Liver (tissue), 9 donors: ENCODE data around the gene REXO5. TPM values are rescaled to one million over a fixed set of nuclear protein-coding genes. Genes with fewer than 3 reads are reported as not detected.
"Not testable (repeated sequence)": the region's sequence is repeated elsewhere in the genome, so short reads cannot be mapped to it uniquely, and the experiment has no call there.

Experiments used
- DNase-seq: peaks from one replicate; pipeline ENCODE4 v3.0.0-alpha.2; 2017; ENCODE audit warnings: low spot score
- H3K27ac ChIP-seq, 2 donors: one replicate each; pipeline ENCODE4 v1.7.0; 2013; ENCODE audit warnings: inconsistent platforms in 2 of 2, low read length in 2 of 2, control low read depth in 1 of 2, low read depth in 1 of 2, mild to moderate bottlenecking in 1 of 2
- H3K27me3 ChIP-seq, 4 donors: one replicate each; pipeline versions ENCODE4 v1.6.1 to v1.7.0; 2013; ENCODE audit warnings: low read length in 3 of 4, inconsistent platforms in 1 of 4, mild to moderate bottlenecking in 1 of 4, moderate library complexity in 1 of 4; ENCODE audit not compliant: control insufficient read depth in 4 of 4, insufficient read depth in 4 of 4
- H3K36me3 ChIP-seq, 4 donors: one replicate each; pipeline versions ENCODE4 v1.6.1 to v1.7.0; 2013; ENCODE audit warnings: low read length in 3 of 4, mild to moderate bottlenecking in 3 of 4, low read depth in 1 of 4, moderate library complexity in 1 of 4; ENCODE audit not compliant: control insufficient read depth in 4 of 4, insufficient read depth in 3 of 4
- H3K4me1 ChIP-seq, 4 donors: one replicate each; pipeline versions ENCODE4 v1.6.1 to v1.7.0; 2013; ENCODE audit warnings: low read length in 3 of 4, mild to moderate bottlenecking in 3 of 4, moderate library complexity in 1 of 4; ENCODE audit not compliant: control insufficient read depth in 4 of 4, insufficient read depth in 4 of 4
- H3K4me3 ChIP-seq, 3 donors: one replicate each; pipeline versions ENCODE4 v1.6.1 to v1.7.0; 2013; ENCODE audit warnings: low read length in 3 of 3, control low read depth in 1 of 3, low read depth in 1 of 3, mild to moderate bottlenecking in 1 of 3
- H3K9ac ChIP-seq, 2 donors: one replicate each; pipeline ENCODE4 v1.7.0; 2013; ENCODE audit warnings: low read length in 2 of 2, mild to moderate bottlenecking in 2 of 2, moderate library complexity in 2 of 2, control low read depth in 1 of 2, low read depth in 1 of 2
- H3K9me3 ChIP-seq, 4 donors: one replicate each; pipeline versions ENCODE4 v1.6.1 to v1.7.0; 2013; ENCODE audit warnings: low read length in 3 of 4; ENCODE audit not compliant: control insufficient read depth in 4 of 4
- EGR1 ChIP-seq, 2 donors: IDR thresholded peaks; 2 replicates each; pipeline ENCODE4 v1.6.1; 2016 to 2018; ENCODE audit warnings: antibody characterized with exemption in 2 of 2, low read depth in 2 of 2
- FOXA1 ChIP-seq: IDR thresholded peaks from 2 replicates; pipeline ENCODE4 v1.6.1; 2016; ENCODE audit warnings: antibody characterized with exemption
- FOXA2 ChIP-seq: IDR thresholded peaks from 2 replicates; pipeline ENCODE4 v1.6.1; 2016; ENCODE audit warnings: antibody characterized with exemption
- GABPA ChIP-seq, 2 donors: IDR thresholded peaks in 1 of 2; conservative IDR thresholded peaks in 1 of 2; 2 replicates each; pipeline ENCODE4 v1.6.1; 2016; ENCODE audit warnings: antibody characterized with exemption in 2 of 2, mild to moderate bottlenecking in 1 of 2, moderate library complexity in 1 of 2
- HNF4A ChIP-seq, 2 donors: conservative IDR thresholded peaks; 2 replicates each; pipeline ENCODE4 v1.6.1; 2016; ENCODE audit warnings: antibody characterized with exemption in 2 of 2, mild to moderate bottlenecking in 2 of 2
- HNF4G ChIP-seq: IDR thresholded peaks from 2 replicates; pipeline ENCODE4 v1.6.1; 2016; ENCODE audit warnings: antibody characterized with exemption
- JUND ChIP-seq, 2 donors: IDR thresholded peaks; 2 replicates each; pipeline ENCODE4 v1.6.1; 2016; ENCODE audit warnings: antibody characterized with exemption in 2 of 2
- NR2F2 ChIP-seq: IDR thresholded peaks from 2 replicates; pipeline ENCODE4 v1.6.1; 2016; ENCODE audit warnings: antibody characterized with exemption
- RAD21 ChIP-seq, 2 donors: IDR thresholded peaks; 2 replicates each; pipeline ENCODE4 v1.6.1; 2016; ENCODE audit warnings: antibody characterized with exemption in 2 of 2, mild to moderate bottlenecking in 2 of 2
- RXRA ChIP-seq, 2 donors: IDR thresholded peaks; 2 replicates each; pipeline ENCODE4 v1.6.1; 2017 to 2018; ENCODE audit warnings: antibody characterized with exemption in 2 of 2, mild to moderate bottlenecking in 1 of 2
- SP1 ChIP-seq: IDR thresholded peaks from 2 replicates; pipeline ENCODE4 v1.6.1; 2018; ENCODE audit warnings: antibody characterized with exemption, mild to moderate bottlenecking
- TAF1 ChIP-seq: conservative IDR thresholded peaks from 2 replicates; pipeline ENCODE4 v1.6.1; 2016; ENCODE audit warnings: antibody characterized with exemption, mild to moderate bottlenecking
- YY1 ChIP-seq: IDR thresholded peaks from 2 replicates; pipeline ENCODE4 v1.6.1; 2016; ENCODE audit warnings: antibody characterized with exemption, mild to moderate bottlenecking
- WGBS: extraction: QIAGEN DNeasy Blood & Tissue Kit; methylation state at CpG from one replicate; pipeline ENCODE4 v1.1.7; 2013; 5-methylcytosine and 5-hydroxymethylcytosine counted together
- polyA plus RNA-seq, 2 donors: library from polyadenylated mRNA; stranded (reverse) in 1 of 2; unstranded in 1 of 2; fragments of 200-250 nt in 1 of 2; fragments of >200 nt in 1 of 2; fragmentation: Nextera tagmentation in 1 of 2; extraction: Ambion mirVana in 1 of 2; gene quantifications; one replicate each; pipeline versions ENCODE4 v1.2.1 to v1.2.3, GENCODE V29; 2013 to 2015
- total RNA-seq, 2 donors: library from RNA; depleted of rRNA; stranded (reverse); fragments of >200 nt; gene quantifications; one replicate each; pipeline ENCODE4 v1.2.3, GENCODE V29; 2014
- TF ChIP-seq, protein P1 (sequence below): IDR thresholded peaks from 2 replicates; pipeline ENCODE4 v1.6.1; 2016; ENCODE audit warnings: antibody characterized with exemption
- TF ChIP-seq, protein P2 (sequence below): fragments of 150-350 bp; IDR thresholded peaks from 2 replicates; pipeline ENCODE4 v1.5.1; 2017; ENCODE audit warnings: improper control_type of control experiment, low read depth, low read length; ENCODE audit not compliant: missing input control
- TF ChIP-seq, protein P3 (sequence below): IDR thresholded peaks from 2 replicates; pipeline ENCODE4 v1.6.1; 2016; ENCODE audit warnings: antibody characterized with exemption
- TF ChIP-seq, protein P4 (sequence below): IDR thresholded peaks from 2 replicates; pipeline ENCODE4 v1.6.1; 2016; ENCODE audit warnings: antibody characterized with exemption, mild to moderate bottlenecking
- TF ChIP-seq, protein P5 (sequence below): IDR thresholded peaks from 2 replicates; pipeline ENCODE4 v1.6.1; 2016; ENCODE audit warnings: antibody characterized with exemption
- donor health status: healthy.
- donor health status: healthy.
- donor health status: healthy.
- donor health status: healthy.
- donor health status: healthy.

Gene REXO5
- total and polyA plus RNA-seq, 4 donors, result 0.83 to 10.6 (median 1.8) TPM

GRCh38 chr16:20764448-20764847, 41.9 kb upstream of the REXO5 start:
- H3K27me3 ChIP-seq, DNase-seq, H3K27ac ChIP-seq, H3K9ac ChIP-seq, H3K9me3 ChIP-seq, H3K36me3 ChIP-seq: not testable (repeated sequence)
- Histone ChIP-seq H3K4me1 (peaks cover 7 to 47% (median 22%) of the 10 kb centered on the region in 4 donors), H3K4me3 (peak overlapping the region in 1 of 3 donors; percentile 15)
- TF ChIP-seq, protein P1, sequence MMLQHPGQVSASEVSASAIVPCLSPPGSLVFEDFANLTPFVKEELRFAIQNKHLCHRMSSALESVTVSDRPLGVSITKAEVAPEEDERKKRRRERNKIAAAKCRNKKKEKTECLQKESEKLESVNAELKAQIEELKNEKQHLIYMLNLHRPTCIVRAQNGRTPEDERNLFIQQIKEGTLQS, result peak; percentile 49
- 40% methylated on average over 1 of the region's 1 CpG for WGBS

DNA sequence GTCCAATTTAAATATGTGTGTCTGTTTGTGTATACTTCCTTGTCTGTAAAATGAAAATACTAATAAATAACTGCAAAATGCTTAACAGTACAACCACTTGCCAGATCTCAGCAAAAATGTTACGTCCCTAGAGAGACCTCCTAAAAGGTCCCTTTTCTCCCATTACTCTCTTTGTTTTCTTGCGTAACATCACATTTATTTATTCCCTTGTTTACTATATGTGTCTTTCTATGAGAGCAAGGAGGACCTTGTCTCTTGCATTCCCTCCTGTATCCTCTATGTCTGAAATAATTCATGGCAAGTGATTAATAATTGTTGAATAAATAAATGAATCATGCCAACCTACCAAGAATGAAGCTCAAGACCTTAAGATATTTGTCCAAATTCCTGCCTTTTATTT, 40.6 kb upstream of the REXO5 start:
- Histone ChIP-seq H3K9ac (no peak overlapping the region), H3K4me1 (peaks cover 7 to 47% (median 22%) of the 10 kb centered on the region in 4 donors), H3K36me3 (peaks cover under 1 to 7% (median 3%) of the 10 kb centered on the region in 4 donors), H3K9me3 (no peaks in the 10 kb centered on the region), H3K4me3 (no peak overlapping the region), H3K27ac (no peak overlapping the region), H3K27me3 (no peaks in the 10 kb centered on the region)
- no peak for TF ChIP-seq RXRA (IDR thresholded peaks at IDR 0.05)
- no peak for TF ChIP-seq GABPA (IDR thresholded peaks at IDR 0.05 in 1 of 2, conservative IDR thresholded peaks at IDR 0.05 in 1 of 2)
- TF ChIP-seq FOXA2, result no peak
- TF ChIP-seq HNF4G, result no peak
- TF ChIP-seq, protein P2, sequence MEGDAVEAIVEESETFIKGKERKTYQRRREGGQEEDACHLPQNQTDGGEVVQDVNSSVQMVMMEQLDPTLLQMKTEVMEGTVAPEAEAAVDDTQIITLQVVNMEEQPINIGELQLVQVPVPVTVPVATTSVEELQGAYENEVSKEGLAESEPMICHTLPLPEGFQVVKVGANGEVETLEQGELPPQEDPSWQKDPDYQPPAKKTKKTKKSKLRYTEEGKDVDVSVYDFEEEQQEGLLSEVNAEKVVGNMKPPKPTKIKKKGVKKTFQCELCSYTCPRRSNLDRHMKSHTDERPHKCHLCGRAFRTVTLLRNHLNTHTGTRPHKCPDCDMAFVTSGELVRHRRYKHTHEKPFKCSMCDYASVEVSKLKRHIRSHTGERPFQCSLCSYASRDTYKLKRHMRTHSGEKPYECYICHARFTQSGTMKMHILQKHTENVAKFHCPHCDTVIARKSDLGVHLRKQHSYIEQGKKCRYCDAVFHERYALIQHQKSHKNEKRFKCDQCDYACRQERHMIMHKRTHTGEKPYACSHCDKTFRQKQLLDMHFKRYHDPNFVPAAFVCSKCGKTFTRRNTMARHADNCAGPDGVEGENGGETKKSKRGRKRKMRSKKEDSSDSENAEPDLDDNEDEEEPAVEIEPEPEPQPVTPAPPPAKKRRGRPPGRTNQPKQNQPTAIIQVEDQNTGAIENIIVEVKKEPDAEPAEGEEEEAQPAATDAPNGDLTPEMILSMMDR, result no peak
- TF ChIP-seq SP1, result no peak
- no peak for TF ChIP-seq EGR1 (IDR thresholded peaks at IDR 0.05; ENCODE audit: low read depth in 2 of 2)
- TF ChIP-seq FOXA1, result no peak
- TF ChIP-seq NR2F2, result no peak
- TF ChIP-seq, protein P3, sequence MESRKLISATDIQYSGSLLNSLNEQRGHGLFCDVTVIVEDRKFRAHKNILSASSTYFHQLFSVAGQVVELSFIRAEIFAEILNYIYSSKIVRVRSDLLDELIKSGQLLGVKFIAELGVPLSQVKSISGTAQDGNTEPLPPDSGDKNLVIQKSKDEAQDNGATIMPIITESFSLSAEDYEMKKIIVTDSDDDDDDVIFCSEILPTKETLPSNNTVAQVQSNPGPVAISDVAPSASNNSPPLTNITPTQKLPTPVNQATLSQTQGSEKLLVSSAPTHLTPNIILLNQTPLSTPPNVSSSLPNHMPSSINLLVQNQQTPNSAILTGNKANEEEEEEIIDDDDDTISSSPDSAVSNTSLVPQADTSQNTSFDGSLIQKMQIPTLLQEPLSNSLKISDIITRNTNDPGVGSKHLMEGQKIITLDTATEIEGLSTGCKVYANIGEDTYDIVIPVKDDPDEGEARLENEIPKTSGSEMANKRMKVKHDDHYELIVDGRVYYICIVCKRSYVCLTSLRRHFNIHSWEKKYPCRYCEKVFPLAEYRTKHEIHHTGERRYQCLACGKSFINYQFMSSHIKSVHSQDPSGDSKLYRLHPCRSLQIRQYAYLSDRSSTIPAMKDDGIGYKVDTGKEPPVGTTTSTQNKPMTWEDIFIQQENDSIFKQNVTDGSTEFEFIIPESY, result no peak
- TF ChIP-seq JUND (IDR thresholded peaks at IDR 0.05), result no peak
- TF ChIP-seq, protein P4, sequence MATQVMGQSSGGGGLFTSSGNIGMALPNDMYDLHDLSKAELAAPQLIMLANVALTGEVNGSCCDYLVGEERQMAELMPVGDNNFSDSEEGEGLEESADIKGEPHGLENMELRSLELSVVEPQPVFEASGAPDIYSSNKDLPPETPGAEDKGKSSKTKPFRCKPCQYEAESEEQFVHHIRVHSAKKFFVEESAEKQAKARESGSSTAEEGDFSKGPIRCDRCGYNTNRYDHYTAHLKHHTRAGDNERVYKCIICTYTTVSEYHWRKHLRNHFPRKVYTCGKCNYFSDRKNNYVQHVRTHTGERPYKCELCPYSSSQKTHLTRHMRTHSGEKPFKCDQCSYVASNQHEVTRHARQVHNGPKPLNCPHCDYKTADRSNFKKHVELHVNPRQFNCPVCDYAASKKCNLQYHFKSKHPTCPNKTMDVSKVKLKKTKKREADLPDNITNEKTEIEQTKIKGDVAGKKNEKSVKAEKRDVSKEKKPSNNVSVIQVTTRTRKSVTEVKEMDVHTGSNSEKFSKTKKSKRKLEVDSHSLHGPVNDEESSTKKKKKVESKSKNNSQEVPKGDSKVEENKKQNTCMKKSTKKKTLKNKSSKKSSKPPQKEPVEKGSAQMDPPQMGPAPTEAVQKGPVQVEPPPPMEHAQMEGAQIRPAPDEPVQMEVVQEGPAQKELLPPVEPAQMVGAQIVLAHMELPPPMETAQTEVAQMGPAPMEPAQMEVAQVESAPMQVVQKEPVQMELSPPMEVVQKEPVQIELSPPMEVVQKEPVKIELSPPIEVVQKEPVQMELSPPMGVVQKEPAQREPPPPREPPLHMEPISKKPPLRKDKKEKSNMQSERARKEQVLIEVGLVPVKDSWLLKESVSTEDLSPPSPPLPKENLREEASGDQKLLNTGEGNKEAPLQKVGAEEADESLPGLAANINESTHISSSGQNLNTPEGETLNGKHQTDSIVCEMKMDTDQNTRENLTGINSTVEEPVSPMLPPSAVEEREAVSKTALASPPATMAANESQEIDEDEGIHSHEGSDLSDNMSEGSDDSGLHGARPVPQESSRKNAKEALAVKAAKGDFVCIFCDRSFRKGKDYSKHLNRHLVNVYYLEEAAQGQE, result no peak
- TF ChIP-seq HNF4A (conservative IDR thresholded peaks at IDR 0.05), result no peak
- no peak for TF ChIP-seq YY1
- no peak for TF ChIP-seq RAD21 (IDR thresholded peaks at IDR 0.05)
- TF ChIP-seq, protein P5, sequence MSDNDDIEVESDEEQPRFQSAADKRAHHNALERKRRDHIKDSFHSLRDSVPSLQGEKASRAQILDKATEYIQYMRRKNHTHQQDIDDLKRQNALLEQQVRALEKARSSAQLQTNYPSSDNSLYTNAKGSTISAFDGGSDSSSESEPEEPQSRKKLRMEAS, result no peak
- no peak for TF ChIP-seq TAF1
- DNase-seq, result no peak
- 85% methylated on average over 2 of the region's 2 CpGs for WGBS
